ENCODE measurements around the gene SLU7.

- no peak for TF ChIP-seq CTCF (IDR thresholded peaks at IDR 0.05)
- TF ChIP-seq POLR2AphosphoS5 (IDR thresholded peaks at IDR 0.05) = no peak
These were observed 38.4 kb upstream of the SLU7 start for GRCh38 chr5:160457252-160457651.
